DMS53 (cell line): ENCODE data around the gene SPINT2.
"Not testable (repeated sequence)": the region's sequence is repeated elsewhere in the genome, so short reads cannot be mapped to it uniquely, and the experiment has no call there.

Source experiments
- DNase-seq: peaks from one replicate; lab custom pipeline; 2025; lab: John Stamatoyannopoulos, UW

Gene SPINT2

DNA sequence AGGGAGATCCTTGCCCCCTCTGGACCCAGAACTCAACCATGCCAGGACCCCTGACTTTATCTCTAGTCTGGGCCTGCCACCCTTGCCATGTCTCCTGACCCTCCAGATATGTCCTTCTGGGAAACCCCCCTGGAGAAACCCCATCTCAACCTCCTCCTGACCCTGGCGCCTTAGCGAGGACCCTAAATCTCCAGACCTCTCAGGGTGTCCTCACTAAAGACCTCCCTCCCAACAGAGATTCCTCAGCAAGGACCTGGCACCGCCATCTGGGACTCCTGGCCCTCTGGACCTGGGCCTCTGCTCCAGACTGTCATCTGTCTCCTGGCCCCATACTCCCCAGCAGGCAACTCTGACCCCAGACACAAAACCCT lies 56.6 kb downstream of the SPINT2 start:
- DNase-seq, result no peak

DNA sequence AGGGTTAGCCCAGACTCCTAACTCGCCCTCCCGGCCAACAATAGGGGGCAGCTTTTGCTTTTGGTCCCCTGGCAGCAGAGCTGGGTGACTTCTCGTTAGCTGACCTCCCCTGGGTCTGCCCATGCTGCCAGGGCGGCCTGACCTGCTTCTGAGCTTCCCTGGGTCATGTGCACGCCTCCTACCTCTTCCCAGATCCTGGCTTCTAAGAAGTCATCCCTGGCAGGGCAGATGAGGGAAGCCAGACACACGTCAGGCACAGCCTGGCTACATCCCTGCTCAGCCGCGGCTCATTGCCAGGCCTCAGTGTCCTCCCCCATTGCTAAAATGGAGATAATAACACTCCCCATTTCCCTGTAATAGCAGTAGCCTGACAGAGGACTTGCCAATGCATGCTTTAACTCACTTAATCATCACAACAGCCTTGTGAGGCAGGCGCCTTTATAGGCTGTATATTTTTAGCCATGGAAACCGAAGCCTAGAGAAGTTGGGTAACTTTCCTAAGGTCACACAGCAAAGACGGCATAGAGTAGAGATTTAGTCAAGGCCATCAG lies 57.3 kb downstream of the SPINT2 start:
- no peak for DNase-seq

DNA sequence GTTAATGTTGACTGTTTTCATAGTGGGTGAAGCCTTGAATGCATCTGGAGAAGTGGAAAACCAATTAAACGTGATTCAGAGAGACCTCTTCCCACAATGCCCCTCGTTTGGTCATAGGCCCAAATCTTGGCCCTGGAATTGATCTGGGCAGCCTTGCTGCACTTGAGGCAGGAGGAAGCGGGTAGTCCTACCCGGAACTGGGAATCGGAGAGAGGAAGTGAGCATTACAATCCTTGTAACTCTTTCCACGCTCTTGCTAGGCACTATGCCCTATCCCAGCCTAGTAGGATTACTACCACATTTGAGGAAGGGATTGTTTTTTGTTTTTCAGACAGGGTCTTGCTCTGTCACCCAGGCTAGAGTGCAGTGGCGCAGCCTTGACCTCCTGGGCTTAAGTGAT lies 58.9 kb downstream of the SPINT2 start:
- DNase-seq, result no peak

DNA sequence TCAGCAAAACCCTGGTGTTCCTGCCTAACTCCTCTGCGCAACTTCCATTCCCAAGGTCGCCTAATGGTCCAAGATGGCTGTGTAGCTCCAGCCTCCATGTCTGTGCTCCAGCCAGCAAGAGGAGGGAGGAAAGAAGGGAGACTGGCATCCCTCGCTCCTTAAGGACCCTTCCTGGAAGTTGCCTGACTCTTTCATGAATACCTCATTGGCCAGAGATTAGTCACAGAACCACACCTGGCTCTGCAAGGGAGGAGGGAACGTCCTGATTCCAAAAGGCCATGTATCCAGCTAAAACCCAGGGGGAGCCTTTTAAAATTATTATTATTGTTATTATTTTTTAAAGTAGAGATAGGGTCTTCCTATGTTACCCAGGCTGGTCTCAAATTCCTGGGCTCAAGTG lies 60.1 kb downstream of the SPINT2 start:
- DNase-seq, result no peak

DNA sequence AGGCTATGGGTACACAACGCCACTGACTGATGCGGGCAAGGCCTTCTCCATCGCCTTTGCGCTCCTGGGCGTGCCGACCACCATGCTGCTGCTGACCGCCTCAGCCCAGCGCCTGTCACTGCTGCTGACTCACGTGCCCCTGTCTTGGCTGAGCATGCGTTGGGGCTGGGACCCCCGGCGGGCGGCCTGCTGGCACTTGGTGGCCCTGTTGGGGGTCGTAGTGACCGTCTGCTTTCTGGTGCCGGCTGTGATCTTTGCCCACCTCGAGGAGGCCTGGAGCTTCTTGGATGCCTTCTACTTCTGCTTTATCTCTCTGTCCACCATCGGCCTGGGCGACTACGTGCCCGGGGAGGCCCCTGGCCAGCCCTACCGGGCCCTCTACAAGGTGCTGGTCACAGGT lies 62.2 kb downstream of the SPINT2 start:
- DNase-seq, result no peak

DNA sequence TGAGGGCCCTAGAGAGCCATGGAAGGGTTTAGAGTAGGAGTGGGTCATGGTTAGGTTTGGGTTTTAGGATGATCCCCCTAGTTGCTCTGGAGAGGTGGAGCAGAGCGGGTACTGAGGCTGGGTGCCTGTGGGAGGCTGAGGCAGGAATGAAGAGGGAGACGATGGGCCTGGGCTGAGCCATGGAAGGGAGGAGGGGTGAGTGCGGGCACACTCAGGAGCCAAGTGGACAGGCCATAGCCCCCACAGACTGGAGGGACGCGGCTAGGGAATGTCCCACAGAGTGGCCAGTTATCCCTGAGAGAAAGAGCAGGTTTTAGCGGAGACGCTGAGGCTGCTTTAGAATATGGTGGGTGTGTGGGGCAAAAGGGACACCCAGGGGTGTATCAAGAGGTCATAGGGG lies 65.3 kb downstream of the SPINT2 start:
- no peak for DNase-seq

DNA sequence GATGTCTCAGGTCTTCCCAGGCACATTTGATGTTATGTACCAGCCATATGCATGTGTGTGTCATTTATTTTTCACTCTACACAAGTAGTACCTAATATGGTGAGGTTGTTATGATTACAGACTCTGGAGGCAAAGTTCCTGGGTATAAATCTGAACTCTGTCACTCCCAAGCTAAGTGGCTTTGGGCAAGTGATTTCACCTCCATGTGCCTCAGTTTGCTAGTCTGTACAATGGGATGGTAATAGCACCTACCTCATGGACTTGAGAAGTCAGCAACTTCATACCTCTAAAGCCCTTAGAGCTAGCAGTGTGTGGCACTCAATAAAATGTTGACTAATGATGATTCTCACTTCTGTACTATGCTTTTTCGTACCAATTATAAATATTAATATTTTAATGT lies 67.4 kb downstream of the SPINT2 start:
- no peak for DNase-seq

DNA sequence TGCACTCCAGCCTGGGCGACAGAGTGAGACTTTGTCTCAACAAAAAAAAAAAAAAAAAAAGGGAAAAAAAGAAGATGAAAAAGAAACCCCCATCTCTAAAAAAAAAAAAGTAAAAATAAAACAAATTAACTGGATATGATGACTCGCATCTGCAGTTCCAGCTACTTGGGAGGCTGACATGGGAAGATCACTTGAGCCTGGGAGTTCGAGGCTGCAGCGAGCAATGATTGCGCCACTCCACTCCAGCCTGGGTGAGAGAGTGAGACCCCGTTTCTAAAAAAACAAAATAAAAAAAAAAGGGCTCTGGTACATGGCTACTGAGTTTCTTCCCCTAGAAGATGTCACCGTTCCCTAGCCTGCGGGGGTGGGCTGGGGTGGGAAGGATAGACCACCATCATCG lies 68.9 kb downstream of the SPINT2 start:
- DNase-seq, result no peak

DNA sequence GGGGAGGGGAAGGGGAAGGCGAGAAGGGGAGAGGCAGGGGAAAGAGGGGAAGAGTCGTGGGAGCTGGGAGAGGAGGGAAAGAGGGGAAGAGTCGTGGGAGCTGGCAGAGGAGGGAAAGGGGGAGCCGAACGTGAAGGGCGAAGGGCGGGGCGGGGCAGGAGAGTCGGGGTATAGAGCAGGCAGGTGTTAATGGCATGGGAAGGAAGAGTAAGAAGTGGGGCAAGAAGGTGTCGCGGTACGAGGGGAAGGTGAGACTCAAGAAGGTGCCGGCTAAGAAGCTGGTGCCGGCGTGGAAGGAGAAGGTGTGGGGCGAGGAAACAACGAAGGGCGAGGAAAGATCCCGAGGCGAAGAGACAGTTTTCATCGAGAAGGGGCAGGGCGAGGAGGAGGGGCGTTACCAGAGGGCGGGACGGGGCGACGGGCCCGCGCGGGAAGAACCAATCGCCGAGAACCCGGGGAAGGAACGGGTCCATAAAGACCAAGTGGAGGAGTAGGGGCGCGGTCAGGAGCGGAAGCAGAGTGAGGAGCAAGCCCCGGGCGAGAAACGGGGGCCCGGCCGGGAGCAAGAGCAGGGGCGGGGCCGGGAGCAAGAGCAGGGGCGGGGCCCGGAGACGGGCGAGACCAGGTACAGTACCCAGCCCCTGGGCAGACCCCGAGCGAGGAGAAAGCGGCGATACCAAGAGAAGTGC lies 71.7 kb downstream of the SPINT2 start:
- peak; percentile 100 for DNase-seq

DNA sequence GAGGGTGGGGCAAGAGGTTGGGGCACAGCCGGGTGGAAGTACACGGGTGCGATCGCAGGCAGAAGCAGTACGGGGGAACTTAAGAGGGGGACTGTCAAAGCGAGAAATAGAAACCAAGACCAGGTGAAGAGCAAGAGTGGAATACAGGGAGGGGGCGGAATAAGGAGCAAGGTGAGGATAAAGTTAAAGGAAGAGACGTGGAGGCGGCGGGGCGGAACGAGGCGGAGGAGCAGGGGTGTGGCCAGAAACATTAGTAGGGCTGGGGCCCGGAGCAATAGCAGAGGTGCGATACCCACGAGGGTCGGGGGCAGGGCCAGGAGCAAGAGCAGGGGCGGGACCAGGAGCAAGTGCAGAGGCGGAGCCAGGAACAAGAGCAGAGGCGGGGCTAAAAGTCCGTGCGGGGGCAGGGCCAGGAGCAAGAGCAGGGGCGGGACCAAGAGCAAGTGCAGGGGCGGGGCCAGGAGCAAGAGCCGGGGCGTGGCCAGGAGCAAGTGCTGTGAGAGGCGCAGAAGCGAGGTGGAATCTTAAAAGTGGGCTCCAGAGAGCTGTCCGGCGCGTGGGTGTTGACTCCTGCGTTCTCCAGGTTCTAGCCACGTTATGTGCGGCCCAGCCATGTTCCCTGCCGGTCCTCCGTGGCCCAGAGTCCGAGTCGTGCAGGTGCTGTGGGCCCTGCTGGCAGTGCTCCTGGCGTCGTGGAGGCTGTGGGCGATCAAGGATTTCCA lies 72.4 kb downstream of the SPINT2 start:
- peak; percentile 99 for DNase-seq

DNA sequence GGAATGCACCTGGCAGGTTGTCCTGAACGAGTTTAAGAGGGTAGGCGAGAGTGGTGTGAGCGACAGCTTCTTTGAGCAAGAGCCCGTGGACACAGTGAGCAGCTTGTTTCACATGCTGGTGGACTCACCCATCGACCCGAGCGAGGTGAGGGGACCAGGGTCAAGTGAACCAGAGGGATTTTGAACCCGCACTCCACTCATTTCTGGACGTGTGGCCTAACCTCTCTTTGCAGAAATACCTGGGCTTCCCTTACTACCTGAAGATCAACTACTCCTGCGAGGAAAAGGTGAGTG lies 72.9 kb downstream of the SPINT2 start:
- DNase-seq, result no peak

DNA sequence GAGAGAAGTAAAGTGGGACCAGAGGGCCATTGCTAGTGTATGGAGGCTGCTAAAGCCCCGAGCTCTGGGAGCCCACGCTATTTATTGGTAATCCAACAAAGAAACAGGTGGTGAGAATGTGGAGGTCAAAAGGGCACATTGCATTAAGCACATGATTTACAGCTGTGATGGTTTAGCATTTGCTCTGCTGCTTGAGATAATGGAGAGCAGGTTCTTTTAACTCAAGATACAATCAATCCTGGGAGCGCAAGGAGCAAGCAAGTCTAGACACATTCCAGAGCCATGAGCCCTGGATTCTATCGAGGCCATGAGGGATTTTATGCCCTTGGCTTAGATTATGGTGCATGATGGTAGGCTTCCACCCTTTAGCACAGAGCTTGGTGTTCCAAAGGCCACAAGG lies 74.6 kb downstream of the SPINT2 start:
- DNase-seq, result not testable (repeated sequence)

DNA sequence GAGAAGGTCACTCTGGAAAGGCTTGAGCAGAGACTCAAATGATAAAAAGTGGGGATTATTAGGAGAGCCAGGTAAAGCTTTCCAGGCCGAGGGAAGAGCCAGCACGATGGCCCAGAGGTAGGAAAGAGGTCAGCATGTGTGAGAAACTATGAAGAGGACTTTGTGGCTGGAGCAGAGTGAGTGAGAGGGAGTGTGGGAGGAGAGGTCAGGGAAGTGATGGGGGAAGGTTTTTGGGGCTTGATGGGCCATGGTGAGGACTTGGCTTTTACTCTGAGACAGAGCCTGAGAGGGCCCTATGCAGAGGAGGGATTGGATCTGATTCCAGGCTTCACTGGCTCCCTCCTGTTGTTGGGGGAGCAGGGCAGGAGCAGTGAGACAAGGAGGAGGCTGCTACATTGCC lies 76.6 kb downstream of the SPINT2 start:
- DNase-seq, result no peak
